GM18868 (cell line): ENCODE data around the gene CALHM2.
"Not testable (repeated sequence)": the region's sequence is repeated elsewhere in the genome, so short reads cannot be mapped to it uniquely, and the experiment has no call there.

ENCODE experiments used
- ATAC-seq: cut with Tn5 transposase; IDR thresholded peaks from one replicate; pipeline ENCODE4 v1.9.1; 2021; ENCODE audit warnings: mild to moderate bottlenecking, moderate library complexity; ENCODE audit not compliant: unreplicated experiment

The CALHM2 gene, protein sequence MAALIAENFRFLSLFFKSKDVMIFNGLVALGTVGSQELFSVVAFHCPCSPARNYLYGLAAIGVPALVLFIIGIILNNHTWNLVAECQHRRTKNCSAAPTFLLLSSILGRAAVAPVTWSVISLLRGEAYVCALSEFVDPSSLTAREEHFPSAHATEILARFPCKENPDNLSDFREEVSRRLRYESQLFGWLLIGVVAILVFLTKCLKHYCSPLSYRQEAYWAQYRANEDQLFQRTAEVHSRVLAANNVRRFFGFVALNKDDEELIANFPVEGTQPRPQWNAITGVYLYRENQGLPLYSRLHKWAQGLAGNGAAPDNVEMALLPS

DNA sequence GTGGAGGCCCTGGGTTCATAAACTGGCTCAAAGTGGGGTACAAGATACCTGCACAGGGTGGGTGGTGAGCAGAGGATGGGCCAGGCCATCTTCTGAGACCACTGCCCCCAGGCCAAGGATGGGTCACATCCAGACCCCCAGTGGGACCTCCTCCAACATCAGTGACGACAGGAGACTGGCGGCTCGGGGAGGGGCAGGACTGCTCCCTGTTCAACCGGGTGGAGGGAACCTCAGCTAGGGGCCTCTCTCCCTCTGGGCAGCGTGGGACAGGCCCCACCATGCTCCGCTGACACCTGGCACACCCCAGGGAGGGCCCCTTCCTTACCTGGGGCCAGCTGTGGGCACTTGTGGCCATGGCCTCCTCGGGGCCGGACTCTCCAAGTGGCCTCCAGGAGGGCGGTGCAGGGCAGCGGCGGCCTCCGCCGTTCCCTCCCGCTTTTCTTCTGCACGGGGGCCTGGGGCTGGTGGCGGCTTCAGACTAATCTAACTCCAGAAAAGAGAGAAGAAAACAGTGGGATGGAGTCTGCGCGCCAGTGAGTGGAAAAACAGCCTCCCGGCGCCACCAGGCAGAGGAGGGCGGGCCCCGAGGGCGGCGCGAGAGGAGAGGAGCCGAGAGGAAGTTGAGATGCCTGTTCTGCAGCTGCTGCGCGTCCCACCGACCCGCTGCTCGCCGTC lies at the start of gene CALHM2:
Gene CALHM2 (minus strand): TSS at position 540 of the 675 bp plus-strand sequence. CDS start 2,429 bp downstream, outside the sequence.
- ATAC-seq = peak; percentile 74

DNA sequence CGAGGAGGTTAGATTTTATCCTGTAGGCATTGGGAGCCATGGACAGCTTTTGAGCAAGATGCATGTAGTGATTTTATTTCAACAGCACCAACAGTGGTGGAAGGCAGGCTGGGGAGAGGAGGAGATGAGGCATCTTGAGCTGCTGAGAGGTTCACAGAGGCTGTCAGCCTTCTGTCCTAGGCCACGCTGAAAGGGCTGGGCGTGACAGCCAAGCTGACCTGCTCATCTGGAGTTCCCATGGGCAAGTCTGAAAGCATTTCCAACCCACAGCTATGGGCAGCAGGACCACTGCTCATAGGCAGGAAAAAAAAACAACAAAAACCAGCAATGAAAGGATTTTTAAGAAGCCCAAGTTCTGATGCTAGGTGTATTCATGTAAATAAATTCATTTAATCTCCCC lies 49.0 kb upstream of the CALHM2 start:
- no peak for ATAC-seq

DNA sequence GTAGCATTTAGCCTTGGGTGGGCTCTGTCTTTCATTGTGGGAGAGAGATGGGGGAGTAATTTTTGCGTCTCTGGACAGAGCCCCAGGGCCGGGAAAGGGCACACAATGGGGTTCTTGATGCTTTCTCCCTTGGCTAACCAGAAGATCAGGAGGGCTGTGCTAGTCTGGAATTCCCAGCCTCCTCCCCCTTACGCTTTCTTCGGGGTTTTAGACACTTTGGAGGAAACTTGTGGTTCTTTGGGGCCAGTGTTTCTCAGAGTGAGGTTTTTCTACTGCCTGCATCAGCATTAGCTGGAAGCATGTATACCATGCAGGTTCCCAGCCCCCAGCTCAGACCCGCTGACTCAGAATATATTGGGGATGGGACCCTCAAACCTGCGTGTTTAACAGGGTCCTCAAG lies 48.3 kb upstream of the CALHM2 start:
- no peak for ATAC-seq

DNA sequence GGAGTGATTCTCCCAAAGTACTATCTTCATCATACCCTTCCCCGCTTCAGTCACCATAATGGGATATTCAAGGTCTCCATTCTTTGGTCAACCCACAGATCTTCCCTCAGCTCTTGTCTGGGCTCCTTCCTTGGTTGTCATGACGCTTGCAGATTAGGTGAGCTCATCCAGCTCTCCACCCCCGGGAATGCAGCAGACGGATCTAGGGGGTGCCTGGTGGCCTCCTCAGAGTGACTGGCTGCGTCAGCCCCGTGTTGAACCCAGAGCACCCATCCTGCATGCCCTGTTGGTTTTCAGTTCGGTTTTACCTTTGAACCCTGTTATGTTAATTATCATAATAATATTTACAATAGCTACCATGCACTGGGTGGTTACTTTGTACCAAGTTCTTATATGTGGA lies 47.7 kb upstream of the CALHM2 start:
- ATAC-seq = no peak

DNA sequence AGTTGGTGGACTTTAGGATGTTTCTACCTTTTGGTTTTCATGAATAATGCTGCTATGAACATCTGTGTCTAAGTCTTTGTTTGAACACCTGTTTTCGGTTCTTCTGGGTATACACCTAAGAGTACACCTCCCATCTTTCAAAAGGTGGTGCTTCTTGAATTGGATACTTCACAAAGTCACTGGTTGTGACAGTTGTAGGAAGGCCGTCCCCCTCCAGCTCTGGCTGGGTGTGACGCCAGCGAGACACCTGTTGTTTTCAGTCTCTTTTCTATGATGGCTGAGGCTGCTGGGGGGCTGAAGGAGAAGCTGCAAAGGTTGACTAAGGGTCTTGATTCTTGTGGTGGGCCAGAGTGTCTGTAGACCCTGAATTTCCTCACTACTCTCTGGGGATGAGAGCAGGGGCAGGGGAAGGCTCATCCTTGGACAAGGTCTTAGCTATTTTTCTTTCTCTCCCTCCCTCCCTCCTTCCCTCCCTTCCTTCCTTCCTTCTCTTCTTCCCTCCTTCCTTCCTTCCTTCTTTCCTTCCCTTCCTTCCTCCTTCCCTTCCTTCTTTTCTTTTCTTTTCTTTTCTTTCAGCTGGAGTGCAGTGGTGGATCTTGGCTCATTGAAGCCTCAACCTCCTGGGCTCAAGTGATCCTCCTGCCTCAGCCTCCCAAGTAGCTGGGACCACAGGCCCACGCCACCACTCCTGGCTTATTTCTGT lies 46.9 kb upstream of the CALHM2 start:
- no peak for ATAC-seq

DNA sequence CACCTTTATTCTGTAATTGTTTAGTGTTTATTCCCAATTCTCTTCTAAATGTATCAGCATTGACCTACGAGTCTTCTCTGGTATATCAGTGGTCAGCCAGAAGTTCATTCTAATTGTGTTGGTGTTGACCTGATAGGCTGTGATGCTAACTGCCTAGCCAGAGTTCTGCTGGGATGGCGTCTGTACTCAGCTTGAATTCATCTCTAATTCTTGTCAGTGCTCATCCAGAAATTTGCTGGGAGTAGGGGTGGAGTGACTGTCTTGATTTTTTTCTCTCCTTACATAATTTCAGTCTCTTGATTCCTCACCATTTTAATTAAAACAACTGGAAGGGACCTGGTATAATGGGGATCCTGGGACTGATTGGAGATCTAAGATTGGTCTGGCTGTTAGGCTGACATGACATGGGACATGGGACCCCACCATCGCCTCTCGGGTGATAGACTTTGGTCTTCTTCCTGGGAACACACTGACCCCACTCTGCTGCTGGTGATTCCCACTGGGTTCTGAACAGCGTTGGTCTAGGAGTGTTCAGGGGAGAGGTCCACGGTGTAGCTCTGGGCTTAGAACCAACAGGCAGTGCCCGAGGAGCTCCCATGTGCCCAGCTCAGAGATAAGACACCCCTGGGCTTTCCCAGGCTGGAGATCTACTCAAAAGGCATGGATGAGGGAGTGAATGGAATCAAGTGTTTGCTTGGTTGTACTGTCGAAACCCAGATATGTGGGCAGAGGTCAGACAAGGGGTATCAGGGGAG lies 45.2 kb upstream of the CALHM2 start:
- no peak for ATAC-seq

DNA sequence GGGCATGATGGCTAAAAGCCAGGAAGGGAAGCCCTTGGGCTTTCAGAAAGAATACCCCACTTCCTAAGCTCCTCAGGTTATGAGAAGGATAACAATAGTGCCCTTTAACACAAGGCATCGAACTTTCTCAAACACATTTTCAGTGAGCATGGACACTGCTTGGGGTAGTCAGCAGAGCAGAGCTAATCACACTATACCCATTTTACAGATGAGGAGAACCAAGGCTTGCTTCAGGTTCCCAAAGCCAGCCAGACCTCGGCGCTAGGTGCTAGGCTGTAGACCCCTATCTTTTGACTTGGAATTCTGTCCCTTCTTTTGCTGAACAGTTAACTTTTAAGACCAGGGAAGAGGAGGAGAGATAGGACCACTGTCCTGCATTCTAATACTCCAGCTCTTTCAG lies 43.2 kb upstream of the CALHM2 start:
- no peak for ATAC-seq

DNA sequence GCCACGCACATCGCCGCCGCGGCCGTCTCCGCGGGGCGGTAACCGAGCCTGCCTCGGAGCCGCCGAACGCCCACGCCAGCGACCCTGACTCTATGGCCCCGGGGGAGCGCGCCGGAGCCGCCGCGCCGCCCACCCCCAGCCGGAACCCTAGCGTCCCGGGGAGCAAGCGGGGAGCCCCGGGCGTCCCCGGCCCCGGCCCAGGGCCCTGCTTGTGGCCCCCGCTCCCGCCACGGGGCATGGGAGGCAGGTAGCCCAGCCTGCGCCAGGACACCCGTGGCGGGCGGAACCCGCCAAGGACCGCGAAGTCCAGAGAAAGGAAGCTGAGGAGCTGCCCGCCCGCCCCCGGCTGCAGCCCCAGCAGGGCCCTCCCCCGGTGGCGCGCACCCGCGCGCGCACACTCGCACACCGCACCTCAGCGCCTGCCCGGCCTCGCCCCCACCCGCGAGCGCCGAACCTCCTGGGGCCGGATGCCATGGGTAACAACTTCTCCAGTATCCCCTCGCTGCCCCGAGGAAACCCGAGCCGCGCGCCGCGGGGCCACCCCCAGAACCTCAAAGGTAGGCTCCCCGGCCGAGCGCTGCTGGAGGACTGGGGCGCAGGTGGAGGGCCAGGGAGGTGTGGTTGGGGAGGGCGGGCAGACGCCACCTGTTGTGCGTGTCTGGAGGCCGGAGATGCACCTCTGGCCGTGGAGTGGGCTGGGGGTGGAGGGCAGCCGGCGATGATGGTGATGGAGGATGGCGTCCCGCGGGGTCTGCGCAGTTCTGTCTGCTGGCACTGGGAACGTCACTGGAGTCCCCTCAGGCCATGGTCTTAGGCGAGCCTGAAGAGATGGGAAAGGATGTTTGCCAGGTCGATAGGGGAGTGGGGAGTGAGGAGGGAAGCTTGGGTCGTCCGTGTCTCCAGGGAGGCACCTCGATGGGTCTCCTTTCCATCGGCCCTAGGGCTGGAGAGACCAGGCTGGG lies 42.0 kb upstream of the CALHM2 start:
- ATAC-seq = no peak

DNA sequence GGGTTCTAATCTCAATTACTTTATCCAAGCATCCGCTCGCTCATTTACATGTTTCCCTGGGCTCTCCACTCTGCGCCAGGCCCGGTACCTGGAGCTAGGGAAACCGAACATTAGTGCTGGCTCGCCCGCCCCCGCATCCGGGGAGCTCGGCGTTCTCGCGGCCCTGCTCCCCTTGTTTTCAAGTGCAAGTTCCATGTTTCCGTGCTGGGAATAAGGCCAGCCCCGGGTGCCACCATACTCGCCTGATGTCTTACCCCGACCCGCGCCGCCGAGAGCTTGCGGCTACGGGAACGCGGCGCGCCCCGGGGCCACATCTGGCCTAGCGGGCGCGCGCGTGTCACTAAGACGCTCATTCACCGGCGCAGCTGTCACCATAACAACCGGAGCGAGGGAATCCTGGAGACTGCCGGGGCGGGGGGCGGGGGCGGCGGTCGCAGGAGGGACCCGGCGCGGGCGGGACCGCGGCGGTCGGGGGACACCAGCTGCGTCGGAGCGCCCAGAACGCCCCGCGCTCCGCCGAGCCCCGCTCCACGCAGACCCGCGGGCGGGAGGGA lies 41.3 kb upstream of the CALHM2 start, which contains the start of gene NEURL1:
Gene NEURL1 (plus strand): TSS at position 344 of the 554 bp plus-strand sequence. CDS start 683 bp downstream, outside the sequence.
- ATAC-seq = no peak

DNA sequence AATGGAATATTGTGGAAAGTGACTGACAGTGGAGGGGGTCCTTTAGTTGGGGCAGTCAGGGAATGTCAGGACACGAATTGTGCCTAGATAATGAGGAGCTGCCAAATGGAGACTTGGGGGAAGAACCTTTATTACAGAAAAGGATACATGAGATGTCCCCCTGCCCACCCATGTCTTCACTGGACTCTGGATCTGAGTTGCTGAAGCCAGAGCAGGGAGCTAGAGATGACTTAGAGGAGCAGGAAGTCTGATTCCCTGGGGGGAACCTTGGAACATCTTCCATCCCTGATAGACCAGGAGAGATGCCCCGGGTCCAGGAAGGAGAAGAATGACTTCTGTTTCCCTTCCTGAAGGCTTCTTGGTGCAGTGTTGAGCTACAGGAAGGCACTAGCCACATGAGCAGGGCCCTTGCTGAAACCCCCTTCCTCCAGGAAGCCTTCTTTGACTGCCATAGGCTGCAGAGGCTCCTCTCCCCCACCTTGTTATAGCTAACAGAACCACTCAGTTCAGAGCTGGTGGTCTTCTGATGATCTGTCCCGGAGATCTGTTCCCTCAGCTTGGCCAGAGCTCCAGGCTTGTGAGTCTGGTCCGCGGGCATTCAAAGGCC lies 40.6 kb upstream of the CALHM2 start:
- no peak for ATAC-seq

DNA sequence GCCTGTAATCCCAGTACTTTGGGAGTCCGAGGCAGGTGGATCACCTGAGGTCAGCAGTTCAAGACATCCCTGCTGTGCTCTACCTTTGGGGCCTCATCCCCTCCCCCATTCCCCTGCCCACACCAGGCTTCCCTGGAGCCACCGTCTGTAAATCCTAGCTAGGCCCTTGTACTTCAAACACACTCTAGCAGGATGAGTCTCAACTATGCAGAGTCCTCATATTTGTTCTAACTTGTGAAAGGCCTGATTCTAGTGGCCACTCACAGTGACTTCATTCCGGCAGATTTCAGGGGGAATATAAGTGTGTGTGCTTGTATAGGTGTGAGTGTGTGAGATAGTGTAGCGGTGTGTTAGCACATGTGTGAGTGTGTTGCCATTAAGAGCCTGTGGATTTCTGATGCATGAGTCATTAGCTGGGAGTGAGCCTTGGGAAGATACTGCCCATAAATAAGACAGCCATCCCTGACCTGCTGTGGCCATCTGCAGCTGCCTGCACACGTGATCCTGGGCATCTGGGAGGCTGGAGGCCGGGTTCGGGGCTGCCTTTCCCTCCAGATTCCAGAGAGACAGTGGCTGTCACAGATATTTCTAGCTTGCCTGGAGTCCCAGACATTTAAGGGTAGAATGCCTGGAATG lies 39.7 kb upstream of the CALHM2 start:
- ATAC-seq = no peak

DNA sequence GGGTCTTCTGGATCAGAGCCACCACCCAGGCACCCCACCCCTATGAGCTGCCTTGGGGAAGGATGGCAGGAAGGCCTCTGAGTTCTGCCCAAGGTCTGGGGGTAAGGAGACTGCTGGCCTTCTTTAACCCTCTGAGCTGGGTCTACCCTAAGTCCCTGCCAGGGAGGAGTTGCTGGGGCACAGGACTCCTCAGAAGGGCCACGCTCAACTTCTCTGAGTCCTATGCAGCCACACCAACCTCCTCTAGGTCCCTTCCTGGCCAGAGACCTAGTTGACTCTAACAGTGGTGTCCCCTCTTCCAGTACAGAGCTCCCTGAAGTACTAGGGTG lies 38.8 kb upstream of the CALHM2 start:
- peak; percentile 22 for ATAC-seq

DNA sequence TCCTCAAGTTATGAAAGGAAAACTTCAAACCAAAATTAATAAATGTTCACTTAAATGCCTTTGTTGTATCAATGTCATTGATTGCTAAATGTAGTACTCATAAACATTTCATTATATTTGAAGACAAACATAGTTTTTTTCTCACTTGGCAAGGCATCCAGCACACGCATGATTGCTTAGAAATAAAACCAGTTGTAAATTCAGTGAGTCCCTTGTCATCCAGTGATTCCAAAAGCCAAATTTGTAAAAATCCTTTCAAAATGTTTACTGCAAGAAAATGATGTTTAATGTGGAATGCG lies 35.2 kb upstream of the CALHM2 start:
- ATAC-seq = no peak

DNA sequence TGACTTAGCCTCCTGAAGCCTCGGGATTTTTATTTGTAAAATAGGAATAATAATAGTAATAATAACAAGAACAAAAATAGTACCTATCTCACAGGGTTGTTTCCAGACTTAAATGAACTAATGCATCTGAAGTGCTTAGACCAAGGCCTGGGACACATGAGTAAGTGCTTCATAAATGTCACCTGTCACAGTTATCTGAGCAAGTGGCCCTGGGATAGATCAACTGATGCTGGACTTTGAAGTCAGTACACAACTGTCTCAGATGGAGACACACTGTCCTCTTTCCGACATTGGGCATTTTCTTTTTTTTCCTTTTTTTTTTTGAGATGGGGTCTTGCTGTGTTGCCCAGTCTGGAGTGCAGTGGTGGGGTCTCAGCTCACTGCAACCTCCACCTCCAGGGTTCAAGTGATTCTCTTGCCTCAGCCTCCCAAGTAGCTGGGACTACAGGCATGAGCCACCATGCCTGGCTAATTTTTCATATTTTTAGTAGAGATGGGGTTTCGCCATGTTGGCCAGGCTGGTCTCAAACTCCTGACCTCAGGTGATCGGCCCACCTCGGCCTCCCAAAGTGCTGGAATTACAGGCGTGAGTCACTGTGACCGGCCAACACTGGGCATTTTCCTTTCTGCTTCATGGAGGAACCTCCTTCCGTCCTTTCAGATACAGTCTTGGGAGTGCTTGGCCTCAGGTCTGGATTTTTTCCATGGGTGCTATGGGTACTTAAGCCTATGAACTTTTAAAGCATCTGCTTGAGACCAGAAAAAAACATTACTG lies 34.7 kb upstream of the CALHM2 start:
- ATAC-seq = not testable (repeated sequence)

DNA sequence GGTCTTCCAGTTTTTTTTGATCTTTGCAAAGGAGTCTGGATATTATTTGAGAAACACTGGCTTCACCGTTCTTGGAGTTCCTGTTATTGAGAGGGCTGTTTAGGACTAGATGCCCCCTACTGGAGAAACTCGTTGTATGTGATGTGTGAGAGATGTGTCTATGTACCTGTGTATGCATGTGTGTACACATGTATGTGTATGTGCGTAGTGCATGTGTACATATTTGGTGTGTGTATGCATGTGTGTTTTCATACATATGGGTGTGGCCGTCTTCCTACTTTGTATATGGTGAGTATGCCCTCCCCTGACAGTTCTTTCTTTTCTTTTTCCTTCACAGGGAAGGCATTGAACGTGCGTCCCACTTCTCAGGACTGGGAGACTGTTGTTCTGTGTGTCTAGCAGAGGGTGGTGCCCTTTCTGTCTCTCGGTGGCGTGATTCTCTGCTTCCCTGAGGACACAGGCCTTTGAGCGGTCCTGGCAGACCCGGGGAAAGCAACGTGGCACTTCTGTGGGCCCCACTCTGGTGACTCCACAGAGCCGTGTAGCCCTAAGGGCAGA lies 29.9 kb upstream of the CALHM2 start:
- peak; percentile 79 for ATAC-seq

DNA sequence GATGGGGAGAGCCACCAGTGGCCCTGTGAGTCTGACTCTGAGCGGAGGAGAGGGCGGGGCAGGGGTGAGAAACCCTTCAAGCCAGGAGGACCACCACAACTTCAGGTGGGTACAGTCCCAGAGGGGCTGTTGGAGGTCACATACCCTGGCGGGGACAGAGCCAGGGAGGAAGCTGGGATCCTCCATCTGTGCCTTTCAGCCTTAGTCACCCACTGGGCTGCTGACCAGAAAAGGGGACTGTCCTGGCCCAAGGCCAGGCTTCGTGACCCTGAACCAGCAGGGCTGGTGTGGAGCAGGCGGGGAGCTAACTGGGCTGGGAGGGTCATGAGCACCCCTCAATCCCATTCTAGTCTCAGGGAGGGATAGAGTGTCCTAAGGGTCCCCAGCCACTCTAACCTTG lies 28.4 kb upstream of the CALHM2 start:
- no peak for ATAC-seq

DNA sequence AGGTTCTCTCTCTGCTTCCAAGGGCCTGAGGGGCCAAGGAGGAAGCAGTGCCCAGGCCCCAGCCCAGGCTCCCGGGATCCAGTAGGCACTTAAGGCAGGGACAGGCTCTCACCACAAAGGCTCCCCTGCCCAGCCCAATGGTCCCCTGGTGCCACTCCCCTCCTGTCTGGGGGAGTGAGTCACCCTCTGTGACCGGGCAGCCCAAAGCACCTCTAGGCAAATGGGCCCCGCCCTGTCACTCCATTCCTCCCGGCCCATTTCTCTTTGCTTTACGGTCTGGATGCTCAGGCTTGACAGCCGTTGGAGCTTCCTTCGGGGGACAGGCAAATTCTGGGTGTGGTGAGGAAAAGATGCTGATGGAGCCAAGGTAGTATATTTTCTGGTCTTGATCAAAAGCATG lies 27.0 kb upstream of the CALHM2 start, which contains the start of gene CALHM3:
Gene CALHM3 (minus strand): TSS at position 106 of the 400 bp plus-strand sequence. CDS start 208 bp downstream, outside the sequence.
- no peak for ATAC-seq

DNA sequence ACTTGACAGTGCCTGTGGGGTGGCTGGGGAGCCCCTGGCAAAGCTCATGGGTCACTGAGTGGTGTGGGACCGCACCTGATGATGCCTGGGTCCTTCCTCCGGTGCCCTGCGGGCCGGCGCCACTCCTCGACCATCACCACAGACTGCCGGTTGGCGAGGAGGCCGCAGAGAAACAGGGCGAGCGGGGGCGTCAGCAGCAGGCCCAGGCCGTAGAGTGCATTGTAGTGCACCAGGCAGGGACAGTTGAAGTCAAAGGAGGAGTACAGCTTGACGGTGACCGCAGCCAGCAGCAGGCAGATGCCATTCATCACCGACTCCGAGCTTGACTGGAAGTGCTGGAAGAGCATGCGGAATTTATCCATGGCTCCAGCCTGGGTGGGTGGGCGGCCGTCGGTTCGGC lies 26.5 kb upstream of the CALHM2 start:
- no peak for ATAC-seq
